ENCODE measurements around the gene SHH. TPM values are rescaled to one million over a fixed set of nuclear protein-coding genes. Genes with fewer than 3 reads are reported as not detected.

SHH gene
- total and polyA plus RNA-seq, 2 of the 13 experiments (the other 11 are each of a cell fraction or from before 2014, with no cell fraction given): 1.9 to 3.4 TPM

DNA sequence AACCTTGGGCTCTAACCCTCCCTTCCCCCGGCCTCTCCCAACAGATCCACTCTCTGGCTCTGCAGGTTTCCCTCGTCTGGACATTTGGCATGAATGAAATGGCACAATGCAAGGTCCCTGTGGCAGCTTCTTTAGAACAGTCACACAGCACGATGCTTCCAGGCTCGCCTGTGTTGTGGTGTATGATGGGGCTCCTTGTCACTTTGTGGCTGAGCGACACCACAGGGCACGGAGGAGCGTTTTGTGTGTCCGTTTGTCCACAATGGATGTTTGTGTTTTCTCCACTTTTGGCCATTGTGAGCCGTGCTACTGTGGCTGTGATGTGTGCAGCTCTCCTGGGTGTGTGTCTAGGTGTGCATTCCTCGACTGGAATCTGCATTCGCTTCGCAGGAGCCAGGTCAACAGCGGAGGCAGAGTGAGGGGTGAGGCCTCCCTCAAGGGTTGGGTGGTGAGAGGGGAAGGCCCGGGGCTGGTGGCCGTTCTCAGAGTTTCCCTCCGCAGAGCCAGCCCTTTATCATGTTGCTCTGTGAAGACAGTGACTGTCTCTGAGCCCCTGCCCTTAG lies 22.3 kb upstream of the SHH start (continued):
- TF ChIP-seq, protein P1, sequence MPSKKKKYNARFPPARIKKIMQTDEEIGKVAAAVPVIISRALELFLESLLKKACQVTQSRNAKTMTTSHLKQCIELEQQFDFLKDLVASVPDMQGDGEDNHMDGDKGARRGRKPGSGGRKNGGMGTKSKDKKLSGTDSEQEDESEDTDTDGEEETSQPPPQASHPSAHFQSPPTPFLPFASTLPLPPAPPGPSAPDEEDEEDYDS (CRISPR knock-in tag; IDR thresholded peaks at IDR 0.05): no peak
- TF ChIP-seq CCDC6 (CRISPR knock-in tag; IDR thresholded peaks at IDR 0.05): no peak
- TF ChIP-seq ZNF792 (CRISPR knock-in tag; IDR thresholded peaks at IDR 0.05): no peak
- TF ChIP-seq FOXP1 (IDR thresholded peaks at IDR 0.05): no peak
- TF ChIP-seq FOXP1 (CRISPR knock-in tag; IDR thresholded peaks at IDR 0.05): no peak
- TF ChIP-seq, protein P2, sequence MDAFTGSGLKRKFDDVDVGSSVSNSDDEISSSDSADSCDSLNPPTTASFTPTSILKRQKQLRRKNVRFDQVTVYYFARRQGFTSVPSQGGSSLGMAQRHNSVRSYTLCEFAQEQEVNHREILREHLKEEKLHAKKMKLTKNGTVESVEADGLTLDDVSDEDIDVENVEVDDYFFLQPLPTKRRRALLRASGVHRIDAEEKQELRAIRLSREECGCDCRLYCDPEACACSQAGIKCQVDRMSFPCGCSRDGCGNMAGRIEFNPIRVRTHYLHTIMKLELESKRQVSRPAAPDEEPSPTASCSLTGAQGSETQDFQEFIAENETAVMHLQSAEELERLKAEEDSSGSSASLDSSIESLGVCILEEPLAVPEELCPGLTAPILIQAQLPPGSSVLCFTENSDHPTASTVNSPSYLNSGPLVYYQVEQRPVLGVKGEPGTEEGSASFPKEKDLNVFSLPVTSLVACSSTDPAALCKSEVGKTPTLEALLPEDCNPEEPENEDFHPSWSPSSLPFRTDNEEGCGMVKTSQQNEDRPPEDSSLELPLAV (CRISPR knock-in tag; conservative IDR thresholded peaks at IDR 0.05; ENCODE audit: low read depth): no peak

DNA sequence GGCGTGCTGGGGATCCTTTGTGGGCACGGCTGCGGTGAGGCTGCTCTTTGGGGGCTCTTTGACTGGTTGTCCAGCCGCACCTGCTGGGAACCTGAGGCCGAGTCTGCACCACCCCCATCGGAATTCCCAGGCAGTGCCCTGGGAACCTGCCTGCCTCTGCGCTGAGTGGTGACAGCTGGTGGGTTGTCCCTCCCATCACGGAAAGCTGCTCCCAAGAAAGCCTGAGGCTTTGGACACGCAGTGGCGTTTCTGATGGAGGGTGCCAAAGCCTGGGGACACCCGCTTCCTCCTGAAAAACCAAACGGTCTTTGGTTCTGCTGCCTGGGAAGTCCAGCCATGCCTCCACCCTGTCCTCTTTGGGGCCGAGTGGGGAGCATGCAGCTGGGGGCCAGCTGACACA lies 21.4 kb upstream of the SHH start:
- Histone ChIP-seq H3K79me2 (ENCODE audit: insufficient read depth, low read length) (no peaks in the 10 kb centered on the region), H3K4me3 (replicated peaks in 1 of 3; ENCODE audit: insufficient read depth in 1 of 3, low read depth in 2 of 3, low read length in 3 of 3) (no peak overlapping the region), H3K27ac (ENCODE audit: extremely low read length, insufficient read depth, low read length) (no peak overlapping the region), H3K9ac (ENCODE audit: insufficient read depth, low read depth, low read length) (no peak overlapping the region), H4K20me1 (ENCODE audit: insufficient read depth, low read length) (no peaks in the 10 kb centered on the region), H3K27me3 (ENCODE audit: control insufficient read depth in 1 of 2, insufficient read depth in 2 of 2, low read length in 2 of 2) (peaks cover 7 to 51% of the 10 kb centered on the region in 2 experiments; a peak in 4 of 5 replicates), H3K36me3 (replicated peaks in 1 of 2; ENCODE audit: control insufficient read depth in 1 of 2, insufficient read depth in 2 of 2, low read length in 2 of 2) (no peaks in the 10 kb centered on the region), H3K4me2 (ENCODE audit: low read depth, low read length) (no peak overlapping the region), H2AFZ (ENCODE audit: low read length) (no peak overlapping the region), H3K4me1 (ENCODE audit: insufficient read depth, low read length) (peaks cover 20% of the 10 kb centered on the region), H3K9me3 (ENCODE audit: low read length) (no peaks in the 10 kb centered on the region)
- no TSS peak for BruUV-seq (replicated peaks)
- in situ Hi-C loops (cut with HindIII; ENCODE audit: extremely low pct_ligation_motif_present, low pct_unique_long_range_greater_than_20kb): no loop called here
- 54% methylated on average over 8 of the region's 13 CpGs for WGBS (ENCODE audit: low lambda C conversion rate)
- no peak for ATAC-seq
- no peak for FAIRE-seq
- intact Hi-C loops (cut with micrococcal nuclease; ENCODE audit: unreplicated experiment): no loop called here
- DNase-seq (ENCODE audit: low spot score): no peak
- CTCF ChIA-PET (ENCODE audit: low intra/inter-chr PET ratio, low total read pairs): no interaction called here
- POLR2A ChIA-PET: no interaction called here
- TF ChIP-seq GTF3A (CRISPR knock-in tag; conservative IDR thresholded peaks at IDR 0.05): no peak
- TF ChIP-seq, protein P3, sequence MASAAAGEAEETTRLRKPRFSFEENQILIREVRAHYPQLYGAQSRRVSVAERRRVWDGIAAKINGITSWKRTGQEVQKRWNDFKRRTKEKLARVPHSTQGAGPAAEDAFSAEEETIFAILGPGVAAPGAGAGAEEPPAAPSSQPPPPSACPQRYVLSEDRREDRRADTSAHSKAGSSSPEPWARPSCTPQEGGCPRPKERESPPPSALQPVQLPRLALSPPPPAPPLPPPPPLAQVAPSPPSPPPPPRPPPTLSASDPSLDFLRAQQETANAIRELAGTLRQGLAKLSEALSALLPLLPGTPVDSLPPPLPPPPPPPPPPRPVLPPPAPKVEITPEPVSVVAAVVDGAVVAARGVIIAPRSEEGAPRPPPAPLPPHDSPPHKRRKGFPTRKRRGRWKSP (CRISPR knock-in tag; IDR thresholded peaks at IDR 0.05): no peak
- TF ChIP-seq, protein P4, sequence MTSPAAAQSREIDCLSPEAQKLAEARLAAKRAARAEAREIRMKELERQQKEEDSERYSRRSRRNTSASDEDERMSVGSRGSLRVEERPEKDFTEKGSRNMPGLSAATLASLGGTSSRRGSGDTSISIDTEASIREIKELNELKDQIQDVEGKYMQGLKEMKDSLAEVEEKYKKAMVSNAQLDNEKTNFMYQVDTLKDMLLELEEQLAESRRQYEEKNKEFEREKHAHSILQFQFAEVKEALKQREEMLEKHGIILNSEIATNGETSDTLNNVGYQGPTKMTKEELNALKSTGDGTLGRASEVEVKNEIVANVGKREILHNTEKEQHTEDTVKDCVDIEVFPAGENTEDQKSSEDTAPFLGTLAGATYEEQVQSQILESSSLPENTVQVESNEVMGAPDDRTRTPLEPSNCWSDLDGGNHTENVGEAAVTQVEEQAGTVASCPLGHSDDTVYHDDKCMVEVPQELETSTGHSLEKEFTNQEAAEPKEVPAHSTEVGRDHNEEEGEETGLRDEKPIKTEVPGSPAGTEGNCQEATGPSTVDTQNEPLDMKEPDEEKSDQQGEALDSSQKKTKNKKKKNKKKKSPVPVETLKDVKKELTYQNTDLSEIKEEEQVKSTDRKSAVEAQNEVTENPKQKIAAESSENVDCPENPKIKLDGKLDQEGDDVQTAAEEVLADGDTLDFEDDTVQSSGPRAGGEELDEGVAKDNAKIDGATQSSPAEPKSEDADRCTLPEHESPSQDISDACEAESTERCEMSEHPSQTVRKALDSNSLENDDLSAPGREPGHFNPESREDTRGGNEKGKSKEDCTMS (CRISPR knock-in tag; conservative IDR thresholded peaks at IDR 0.05): no peak
- no peak for TF ChIP-seq NAIF1 (CRISPR knock-in tag; IDR thresholded peaks at IDR 0.05; ENCODE audit: borderline replicate concordance)
- TF ChIP-seq, protein P5, sequence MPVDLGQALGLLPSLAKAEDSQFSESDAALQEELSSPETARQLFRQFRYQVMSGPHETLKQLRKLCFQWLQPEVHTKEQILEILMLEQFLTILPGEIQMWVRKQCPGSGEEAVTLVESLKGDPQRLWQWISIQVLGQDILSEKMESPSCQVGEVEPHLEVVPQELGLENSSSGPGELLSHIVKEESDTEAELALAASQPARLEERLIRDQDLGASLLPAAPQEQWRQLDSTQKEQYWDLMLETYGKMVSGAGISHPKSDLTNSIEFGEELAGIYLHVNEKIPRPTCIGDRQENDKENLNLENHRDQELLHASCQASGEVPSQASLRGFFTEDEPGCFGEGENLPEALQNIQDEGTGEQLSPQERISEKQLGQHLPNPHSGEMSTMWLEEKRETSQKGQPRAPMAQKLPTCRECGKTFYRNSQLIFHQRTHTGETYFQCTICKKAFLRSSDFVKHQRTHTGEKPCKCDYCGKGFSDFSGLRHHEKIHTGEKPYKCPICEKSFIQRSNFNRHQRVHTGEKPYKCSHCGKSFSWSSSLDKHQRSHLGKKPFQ (CRISPR knock-in tag; IDR thresholded peaks at IDR 0.05; ENCODE audit: insufficient replicate concordance): no peak
- TF ChIP-seq KMT2A (CRISPR knock-in tag; IDR thresholded peaks at IDR 0.05): no peak
- TF ChIP-seq ZNF484 (CRISPR knock-in tag; IDR thresholded peaks at IDR 0.05; ENCODE audit: borderline replicate concordance, low read depth): no peak
- no peak for TF ChIP-seq SUZ12 (IDR thresholded peaks at IDR 0.05; ENCODE audit: low read depth, low read length)
- no peak for TF ChIP-seq STAT5B (CRISPR knock-in tag; IDR thresholded peaks at IDR 0.05)
- TF ChIP-seq NFYB (CRISPR knock-in tag; IDR thresholded peaks at IDR 0.05): no peak
- no peak for TF ChIP-seq SKI (IDR thresholded peaks at IDR 0.05; ENCODE audit: partially characterized antibody)
- no peak for TF ChIP-seq AGO1 (IDR thresholded peaks at IDR 0.05; ENCODE audit: low read depth, low read length, poor library complexity, severe bottlenecking)

Measured in HepG2 (cell line).